GM12878 (cell line): ENCODE results near the gene CYYR1. TPM values are rescaled to one million over a fixed set of nuclear protein-coding genes. Genes with fewer than 3 reads are reported as not detected.

Experiments
- ATAC-seq: fragments of 200-7000 bp; cut with Tn5 transposase; 3 replicates; pipeline ENCODE4 v1.9.1; 2020; ENCODE audit warnings: mild to moderate bottlenecking, moderate library complexity
- BruUV-seq: library from RNA; stranded (reverse); fragments of 400-500 nt; replicated peaks from 2 replicates; lab custom pipeline; 2021; lab: Mats Ljungman, UMichigan
- CTCF ChIA-PET: fragments of 300-600 bp; sonication (Branson Sonifier 250); formaldehyde crosslinking; extraction: SDS; loops from one replicate; lab custom pipeline; 2021; ENCODE audit warnings: inconsistent platforms; lab: Yijun Ruan, JAX
- POLR2A ChIA-PET: fragments of 350-600 bp; formaldehyde crosslinking; extraction: SDS; loops from one replicate; lab custom pipeline; 2021; ENCODE audit warnings: inconsistent platforms; lab: Charles Lee
- RAD21 ChIA-PET: fragments of 300-600 bp; sonication (Branson Sonifier 250); formaldehyde crosslinking; loops from one replicate; lab custom pipeline; 2023; ENCODE audit warnings: antibody characterized with exemption; ENCODE audit not compliant: unreplicated experiment; lab: Charles Lee
- SMC1A ChIA-PET: fragments of 300-600 bp; sonication (Branson Sonifier 250); formaldehyde crosslinking; loops from one replicate; lab custom pipeline; 2023; ENCODE audit not compliant: unreplicated experiment, uncharacterized antibody; lab: Charles Lee
- DNase-seq: peaks from one replicate; pipeline ENCODE4 v3.0.0-alpha.2; 2011; ENCODE audit warnings: low read depth, low spot score
- FAIRE-seq: peaks from 3 replicates; lab custom pipeline; 2011; peaks lifted over from hg19 to GRCh38; lab: Jason Lieb, UNC
- H2AFZ ChIP-seq: 2 replicates; pipeline ENCODE4 v1.6.0; 2011; ENCODE audit warnings: low read depth, low read length, control low read depth; ENCODE audit not compliant: control insufficient read depth
- H3K27ac ChIP-seq: 2 replicates; pipeline ENCODE4 v1.5.1; 2011; ENCODE audit warnings: control low read depth; ENCODE audit not compliant: control insufficient read depth, insufficient read depth
- H3K27me3 ChIP-seq, 2 experiments: replicated peaks in 1 of 2; 2 replicates each; pipeline versions ENCODE4 v1.6.0 to v1.6.1; 2011; ENCODE audit warnings: low read length in 1 of 2; ENCODE audit not compliant: control insufficient read depth in 2 of 2, insufficient read depth in 2 of 2
- H3K36me3 ChIP-seq, 2 experiments: 2 replicates each; pipeline ENCODE4 v1.5.1; 2011; ENCODE audit warnings: low read length in 1 of 2; ENCODE audit not compliant: control insufficient read depth in 2 of 2, insufficient read depth in 2 of 2
- H3K4me1 ChIP-seq: 2 replicates; pipeline ENCODE4 v1.6.1; 2011; ENCODE audit warnings: mild to moderate bottlenecking, low read length, moderate library complexity, mixed read lengths; ENCODE audit not compliant: control insufficient read depth, insufficient read depth
- H3K4me2 ChIP-seq: 2 replicates; pipeline ENCODE4 v1.6.0; 2011; ENCODE audit warnings: control low read depth; ENCODE audit not compliant: control insufficient read depth, insufficient read depth
- H3K4me3 ChIP-seq: fragments of 200-600 bp; sonication (generic); 2 replicates; pipeline ENCODE4 v1.5.1; 2016
- H3K79me2 ChIP-seq: 2 replicates; pipeline ENCODE4 v1.6.0; 2011; ENCODE audit warnings: low read length; ENCODE audit not compliant: control insufficient read depth, insufficient read depth
- H3K9ac ChIP-seq: 2 replicates; pipeline ENCODE4 v1.8.0; 2011; ENCODE audit warnings: low read length, control low read depth, mixed read lengths; ENCODE audit not compliant: control insufficient read depth, insufficient read depth
- H3K9me3 ChIP-seq: replicated peaks from 3 replicates; pipeline ENCODE4 v1.5.1; 2011; ENCODE audit warnings: mild to moderate bottlenecking, low read length; ENCODE audit not compliant: control insufficient read depth, insufficient read depth
- H4K20me1 ChIP-seq: 2 replicates; pipeline ENCODE4 v1.6.0; 2011; ENCODE audit not compliant: control insufficient read depth, insufficient read depth
- EGR1 ChIP-seq, 2 experiments: IDR thresholded peaks; 1 replicate in 1 of 2; 2 replicates in 1 of 2; pipeline ENCODE4 v1.6.1; 2011 to 2012; ENCODE audit warnings: low read depth in 2 of 2, low read length in 2 of 2, borderline replicate concordance in 1 of 2, mild to moderate bottlenecking in 1 of 2, moderate library complexity in 1 of 2
- HDAC2 ChIP-seq: fragments of 200-600 bp; sonication (generic); IDR thresholded peaks from 2 replicates; pipeline ENCODE4 v1.6.1; 2017
- NRF1 ChIP-seq: conservative IDR thresholded peaks from 2 replicates; pipeline ENCODE4 v1.6.1; 2011; ENCODE audit warnings: mild to moderate bottlenecking, low read depth, low read length, improper control_type of control experiment
- PAX8 ChIP-seq: fragments of 450-650 bp; IDR thresholded peaks from 2 replicates; pipeline ENCODE4 v1.6.1; 2017; ENCODE audit warnings: mild to moderate bottlenecking, moderate library complexity
- ZNF217 ChIP-seq: fragments of 450-650 bp; IDR thresholded peaks from 2 replicates; pipeline ENCODE4 v1.6.1; 2017; ENCODE audit warnings: antibody characterized with exemption, mild to moderate bottlenecking
- WGBS: methylation state at CpG from one replicate; pipeline ENCODE4 v1.1.6; 2016; ENCODE audit warnings: low lambda C conversion rate; ENCODE audit not compliant: insufficient replicate concordance, insufficient coverage; ENCODE audit errors: missing lambda C conversion rate; 5-methylcytosine and 5-hydroxymethylcytosine counted together
- in situ Hi-C: fragments of 300-500 bp; cut with MboI; formaldehyde crosslinking; loops from 9 replicates; pipeline ENCODE4 v1.14.3; 2018; ENCODE audit warnings: mixed read lengths
- intact Hi-C: fragments of 100-400 bp; cut with micrococcal nuclease; formaldehyde crosslinking; loops from one replicate; pipeline ENCODE4 v1.14.2; 2022; ENCODE audit not compliant: unreplicated experiment
- polyA plus RNA-seq, 11 experiments: library from polyadenylated mRNA; depleted of rRNA in 4 of 11; unstranded in 6 of 11; stranded (reverse) in 5 of 11; fragments of >200 nt; fragmentation: Nextera tagmentation in 4 of 11; fragmentation: Illumina TruSeq in 1 of 11; extraction: Ambion mirVana in 4 of 11; extraction: Trizol in 1 of 11; gene quantifications; 1 replicate in 1 of 11; 2 replicates in 10 of 11; pipeline versions ENCODE4 v1.2.1 to v1.2.3, GENCODE V29; 2011 to 2016; ENCODE audit warnings: inconsistent platforms in 2 of 11, missing spikeins in 2 of 11, low read depth in 1 of 11
- total RNA-seq, 4 experiments: library from RNA; depleted of rRNA in 3 of 4; stranded (reverse); fragments of >200 nt in 3 of 4; fragmentation: Illumina TruSeq in 1 of 4; extraction: Trizol in 1 of 4; gene quantifications; 2 replicates each; pipeline versions ENCODE4 v1.2.1 to v1.2.3, GENCODE V29; 2013 to 2021
- TF ChIP-seq, protein P1 (sequence below): IDR thresholded peaks from 2 replicates; pipeline ENCODE4 v1.6.1; 2011; ENCODE audit warnings: low read depth, low read length, improper control_type of control experiment, borderline replicate concordance

Gene CYYR1
- total and polyA plus RNA-seq, 10 of the 15 experiments (the other 5 are each of a cell fraction or from before 2014, with no cell fraction given): 0.11 to 0.13 TPM; not detected in 8

DNA sequence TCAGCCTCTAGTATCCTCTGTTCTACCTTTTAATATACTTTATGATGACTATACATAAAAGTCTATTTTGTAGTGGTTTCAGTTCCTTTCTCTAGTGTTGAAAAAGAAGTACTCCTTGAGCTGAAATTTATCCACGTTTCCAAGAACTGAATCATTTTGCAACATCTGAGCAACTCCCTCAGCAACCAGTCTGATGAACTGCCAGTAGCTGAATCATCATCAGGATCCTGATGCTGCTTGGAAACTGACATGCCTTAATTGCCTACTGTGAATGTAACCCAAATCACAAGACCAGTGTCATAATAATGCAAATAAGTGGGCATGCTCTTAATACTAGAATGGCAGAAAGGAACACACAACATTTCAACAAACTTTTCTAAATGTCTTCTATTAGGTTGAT is 103.3 kb downstream of the CYYR1 start:
- TF ChIP-seq, protein P1, sequence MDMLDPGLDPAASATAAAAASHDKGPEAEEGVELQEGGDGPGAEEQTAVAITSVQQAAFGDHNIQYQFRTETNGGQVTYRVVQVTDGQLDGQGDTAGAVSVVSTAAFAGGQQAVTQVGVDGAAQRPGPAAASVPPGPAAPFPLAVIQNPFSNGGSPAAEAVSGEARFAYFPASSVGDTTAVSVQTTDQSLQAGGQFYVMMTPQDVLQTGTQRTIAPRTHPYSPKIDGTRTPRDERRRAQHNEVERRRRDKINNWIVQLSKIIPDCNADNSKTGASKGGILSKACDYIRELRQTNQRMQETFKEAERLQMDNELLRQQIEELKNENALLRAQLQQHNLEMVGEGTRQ: no peak
- TF ChIP-seq NRF1 (no peak), ZNF217 (no peak), EGR1 (IDR thresholded peaks at IDR 0.05; ENCODE audit: borderline replicate concordance in 1 of 2, low read depth in 2 of 2, low read length in 2 of 2) (no peak), HDAC2 (no peak)
- ChIA-PET CTCF (no interaction called here), POLR2A (no interaction called here), SMC1A (no interaction called here), RAD21 (no interaction called here)
- no peaks in the 10 kb centered on the region for H3K36me3 ChIP-seq
- H2AFZ ChIP-seq: no peak overlapping the region
- H3K27me3 ChIP-seq: no peaks in the 10 kb centered on the region
- H3K4me1 ChIP-seq: no peaks in the 10 kb centered on the region
- in situ Hi-C loops: no loop called here
- ATAC-seq: no peak
- H3K4me3 ChIP-seq: no peak overlapping the region
- DNase-seq: no peak
- no peak for FAIRE-seq
- no peak overlapping the region for H3K27ac ChIP-seq
- H3K9me3 ChIP-seq: no peaks in the 10 kb centered on the region
- no TSS peak for BruUV-seq
- H4K20me1 ChIP-seq: no peaks in the 10 kb centered on the region
- 0% methylated on average over 1 of the region's 1 CpG for WGBS
- intact Hi-C loops: no loop called here
- no peak overlapping the region for H3K4me2 ChIP-seq
- H3K79me2 ChIP-seq: no peaks in the 10 kb centered on the region
- H3K9ac ChIP-seq: no peak overlapping the region

DNA sequence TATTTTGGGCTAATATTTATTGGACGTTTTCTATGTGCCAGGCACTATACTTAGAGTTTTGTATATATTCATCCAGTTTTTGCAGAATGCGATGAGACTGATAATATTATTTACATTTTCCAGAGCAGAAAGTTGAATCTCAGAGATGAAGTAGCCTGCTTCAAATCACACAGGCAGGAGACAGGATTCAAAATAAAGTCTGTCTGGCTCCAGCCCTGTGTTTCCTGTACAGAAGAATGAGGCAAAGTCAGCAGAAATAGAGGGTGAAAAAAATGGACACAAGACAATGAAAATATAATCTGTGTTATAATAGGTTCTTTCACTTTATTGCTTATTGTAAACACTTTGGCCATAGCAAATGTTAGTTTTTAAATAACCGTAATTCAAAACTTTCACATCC is 107.2 kb downstream of the CYYR1 start:
- BruUV-seq: no TSS peak
- POLR2A ChIA-PET: no interaction called here

More for the DNA sequence above, 107.2 kb downstream of the CYYR1 start:
- Histone ChIP-seq H3K9ac (no peak overlapping the region), H3K9me3 (no peaks in the 10 kb centered on the region), H3K79me2 (no peaks in the 10 kb centered on the region), H4K20me1 (no peaks in the 10 kb centered on the region), H3K4me1 (no peaks in the 10 kb centered on the region), H3K36me3 (no peaks in the 10 kb centered on the region), H2AFZ (no peak overlapping the region), H3K27me3 (no peaks in the 10 kb centered on the region), H3K4me2 (no peak overlapping the region), H3K27ac (no peak overlapping the region), H3K4me3 (no peak overlapping the region)
- in situ Hi-C loops: no loop called here
- ChIA-PET CTCF (no interaction called here), SMC1A (no interaction called here), RAD21 (no interaction called here)
- 31% methylated on average over 3 of the region's 3 CpGs for WGBS
- TF ChIP-seq PAX8: no peak
- FAIRE-seq (no peak), ATAC-seq (no peak), DNase-seq (no peak)
- intact Hi-C loops: no loop called here
